Thoracic aorta (tissue), 2 donors: Measurements from ENCODE around the gene DTNB. TPM values are rescaled to one million over a fixed set of nuclear protein-coding genes. Genes with fewer than 3 reads are reported as not detected.

Experiments
- ATAC-seq: fragments of 150-250 bp; one replicate; pipeline ENCODE4 v1.8.0; 2017; ENCODE audit warnings: low read depth; ENCODE audit not compliant: insufficient number of reproducible peaks, low FRiP score
- DNase-seq: peaks from one replicate; pipeline ENCODE4 v3.0.0-alpha.2; 2020; ENCODE audit warnings: low spot score
- H3K27ac ChIP-seq, 2 donors: fragments of 200-600 bp; sonication (generic); 1 replicate in 1 of 2; 2 replicates in 1 of 2; pipeline ENCODE4 v1.5.1; 2016; ENCODE audit warnings: mild to moderate bottlenecking in 2 of 2, moderate library complexity in 2 of 2
- H3K27me3 ChIP-seq: fragments of 200-600 bp; sonication (generic); replicated peaks from 2 replicates; pipeline ENCODE4 v1.6.0; 2016; ENCODE audit warnings: mild to moderate bottlenecking; ENCODE audit not compliant: insufficient read depth
- H3K36me3 ChIP-seq: fragments of 200-600 bp; sonication (generic); one replicate; pipeline ENCODE4 v1.5.1; 2016
- H3K4me1 ChIP-seq, 2 donors: fragments of 200-600 bp; sonication (generic); 1 replicate in 1 of 2; 2 replicates in 1 of 2; pipeline versions ENCODE4 v1.5.1 to v1.6.0; 2016; ENCODE audit warnings: low read depth in 2 of 2, mild to moderate bottlenecking in 1 of 2; ENCODE audit not compliant: control insufficient read depth in 1 of 2
- H3K4me3 ChIP-seq: fragments of 200-600 bp; sonication (generic); 2 replicates; pipeline ENCODE4 v1.5.1; 2016; ENCODE audit warnings: mild to moderate bottlenecking
- H3K9me3 ChIP-seq: fragments of 200-600 bp; sonication (generic); 2 replicates; pipeline ENCODE4 v1.5.1; 2016
- CTCF ChIP-seq: fragments of 200-600 bp; sonication (generic); IDR thresholded peaks from one replicate; pipeline ENCODE4 v1.5.1; 2019; ENCODE audit warnings: antibody characterized with exemption
- total RNA-seq, 2 donors: library from RNA; depleted of rRNA; stranded (reverse); fragments of >200 nt; gene quantifications; one replicate each; pipeline versions ENCODE4 v1.1.0 to v1.2.3, GENCODE V29; 2016

The DTNB gene
- total RNA-seq, 2 donors from 2014 or later: 16.3 to 76.2 TPM

DNA sequence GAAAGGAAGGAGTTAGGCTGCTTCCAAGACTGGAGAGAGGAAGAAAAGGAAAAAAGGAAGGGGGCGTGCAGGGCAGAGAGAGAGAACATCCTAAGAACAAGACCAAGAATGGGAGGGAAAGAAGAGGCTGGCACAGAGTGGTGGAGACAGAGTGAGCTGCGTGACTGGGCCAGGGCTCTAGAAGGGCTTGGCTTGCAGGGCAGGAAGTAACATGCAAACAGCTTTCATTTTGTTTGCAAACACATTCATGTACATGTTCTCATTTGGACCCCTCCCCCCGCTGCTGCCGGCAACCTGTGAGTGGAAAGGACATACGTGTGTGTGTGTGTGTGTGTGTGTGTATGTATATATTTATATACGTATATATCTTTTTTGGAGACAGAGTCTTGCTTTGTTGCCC lies 284.9 kb downstream of the DTNB start:
- Histone ChIP-seq H3K4me3 (no peak overlapping the region), H3K27me3 (no peaks in the 10 kb centered on the region), H3K27ac (no peak overlapping the region), H3K9me3 (no peaks in the 10 kb centered on the region), H3K4me1 (no peaks in the 10 kb centered on the region), H3K36me3 (no peaks in the 10 kb centered on the region)
- no peak for ATAC-seq
- TF ChIP-seq CTCF: no peak
- no peak for DNase-seq

- no peak overlapping the region for H3K4me3 ChIP-seq
- no peaks in the 10 kb centered on the region for H3K36me3 ChIP-seq
- no peaks in the 10 kb centered on the region for H3K27me3 ChIP-seq
- no peaks in the 10 kb centered on the region for H3K4me1 ChIP-seq
- ATAC-seq (no peak), DNase-seq (no peak)
- H3K9me3 ChIP-seq: no peaks in the 10 kb centered on the region
- no peak overlapping the region for H3K27ac ChIP-seq
- TF ChIP-seq CTCF: no peak
Measured at GRCh38 chr2:25387876-25388449, 285.4 kb downstream of the DTNB start.

DNA sequence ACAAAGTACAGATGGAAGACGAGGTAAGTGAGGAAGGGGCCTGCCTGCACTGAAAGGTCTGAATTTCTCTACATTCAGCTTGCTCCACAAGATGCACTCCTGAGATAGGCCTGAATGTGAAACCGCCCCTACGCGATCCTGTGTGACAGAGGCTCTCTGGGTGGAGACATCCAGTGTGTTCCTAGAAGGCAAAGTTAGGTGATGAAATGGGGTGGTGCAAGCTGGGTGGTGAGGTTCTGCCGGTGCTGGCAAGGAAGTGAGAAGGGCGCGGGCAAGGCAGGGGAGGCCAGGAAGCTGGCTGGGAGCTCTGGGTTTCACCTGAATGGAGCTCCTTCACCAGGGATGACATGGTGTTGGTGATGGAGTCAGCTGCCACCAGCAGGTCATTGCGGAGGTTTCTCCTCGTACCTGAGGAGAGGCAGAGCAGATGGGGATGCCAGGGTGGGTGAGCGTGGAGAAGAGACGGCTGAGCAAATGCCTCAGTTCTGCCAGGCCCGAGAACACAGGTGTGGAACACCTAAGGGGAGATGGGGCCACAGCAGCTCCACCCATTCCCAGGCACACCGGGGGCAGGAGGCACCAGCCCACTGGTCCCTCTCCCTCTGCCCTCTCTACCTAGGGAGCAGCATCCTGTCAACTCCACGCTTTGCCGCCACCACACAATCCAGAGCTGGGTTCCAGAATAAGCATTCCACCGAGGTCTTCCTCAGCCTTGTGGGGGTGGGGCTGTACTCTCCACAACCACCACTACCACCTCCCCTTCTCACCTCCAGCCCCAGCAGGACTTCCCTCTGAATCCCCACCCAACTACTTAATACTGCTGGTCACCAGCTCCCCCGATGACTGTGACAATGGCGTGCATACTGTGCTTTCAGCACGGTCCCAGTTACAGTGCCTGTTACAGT lies 286.2 kb downstream of the DTNB start:
- ATAC-seq: no peak

GRCh38 chr2:25385910-25386309 lies 287.5 kb downstream of the DTNB start:
- no peaks in the 10 kb centered on the region for H3K4me1 ChIP-seq
- H3K27ac ChIP-seq: no peak overlapping the region
- no peak overlapping the region for H3K4me3 ChIP-seq
- no peaks in the 10 kb centered on the region for H3K9me3 ChIP-seq
- TF ChIP-seq CTCF: no peak
- H3K36me3 ChIP-seq: no peaks in the 10 kb centered on the region
- DNase-seq (no peak), ATAC-seq (no peak)
- H3K27me3 ChIP-seq: no peaks in the 10 kb centered on the region

More for the DNA sequence above, 286.2 kb downstream of the DTNB start:
- Histone ChIP-seq H3K27ac (no peak overlapping the region), H3K27me3 (no peaks in the 10 kb centered on the region), H3K4me3 (no peak overlapping the region), H3K9me3 (no peaks in the 10 kb centered on the region), H3K4me1 (no peaks in the 10 kb centered on the region), H3K36me3 (no peaks in the 10 kb centered on the region)
- no peak for DNase-seq
- no peak for TF ChIP-seq CTCF

DNA sequence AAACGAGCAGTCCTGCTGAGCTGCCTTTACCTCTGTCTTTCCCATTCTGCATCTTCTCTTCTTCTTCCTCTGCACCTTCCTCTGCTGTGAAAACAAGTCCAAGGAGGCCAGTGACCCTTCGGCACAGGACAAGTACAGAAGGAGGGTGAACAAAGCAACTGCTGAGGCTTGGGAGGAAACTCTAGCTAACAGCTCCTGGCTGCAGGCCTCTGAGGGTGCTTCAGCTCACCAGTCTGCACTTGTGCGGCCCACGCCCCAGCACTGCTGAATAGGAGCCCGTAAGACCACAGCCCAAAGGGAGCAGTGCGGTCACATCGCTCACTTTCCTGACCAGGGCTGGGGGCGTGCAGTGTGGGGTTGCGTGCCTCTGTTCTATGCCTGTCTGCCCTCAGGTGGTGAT lies 289.6 kb downstream of the DTNB start:
- TF ChIP-seq CTCF: no peak
- Histone ChIP-seq H3K27me3 (no peaks in the 10 kb centered on the region), H3K9me3 (no peaks in the 10 kb centered on the region), H3K4me3 (no peak overlapping the region), H3K27ac (no peak overlapping the region), H3K4me1 (no peaks in the 10 kb centered on the region), H3K36me3 (no peaks in the 10 kb centered on the region)
- no peak for DNase-seq
- ATAC-seq: no peak
